HG02588 (cell line): ENCODE data around the gene NUP160.
"Not testable (repeated sequence)": the region's sequence is repeated elsewhere in the genome, so short reads cannot be mapped to it uniquely, and the experiment has no call there.

ENCODE experiments used
- ATAC-seq: cut with Tn5 transposase; IDR thresholded peaks from one replicate; pipeline ENCODE4 v1.9.1; 2021; ENCODE audit warnings: mild to moderate bottlenecking, moderate library complexity; ENCODE audit not compliant: unreplicated experiment

Gene NUP160

GRCh38 chr11:47791774-47792430, 56.2 kb downstream of the NUP160 start:
- ATAC-seq: no peak

GRCh38 chr11:47790017-47790416, 58.1 kb downstream of the NUP160 start:
- not testable (repeated sequence) for ATAC-seq

- ATAC-seq: no peak
Observed at GRCh38 chr11:47788181-47788580, 60.0 kb downstream of the NUP160 start.

GRCh38 chr11:47786373-47786772, 61.8 kb downstream of the NUP160 start:
- no peak for ATAC-seq

- no peak for ATAC-seq
Observed at GRCh38 chr11:47784785-47785381, 63.3 kb downstream of the NUP160 start.

GRCh38 chr11:47783087-47783610, 65.0 kb downstream of the NUP160 start:
- ATAC-seq: no peak

- ATAC-seq: no peak
Observed at GRCh38 chr11:47778878-47779483, 69.2 kb downstream of the NUP160 start.

- no peak for ATAC-seq
Observed at GRCh38 chr11:47775240-47775869, 72.8 kb downstream of the NUP160 start.

- ATAC-seq: no peak
Observed at GRCh38 chr11:47773882-47774281, 74.3 kb downstream of the NUP160 start.

GRCh38 chr11:47769556-47769955, 78.6 kb downstream of the NUP160 start:
- ATAC-seq: not testable (repeated sequence)

- ATAC-seq: no peak
Observed at GRCh38 chr11:47768101-47768612, 80.0 kb downstream of the NUP160 start.

GRCh38 chr11:47766509-47767227, 81.5 kb downstream of the NUP160 start:
- ATAC-seq: peak; percentile 28

- no peak for ATAC-seq
Observed at GRCh38 chr11:47765086-47765485, 83.1 kb downstream of the NUP160 start.

GRCh38 chr11:47759291-47759690, 88.9 kb downstream of the NUP160 start:
- ATAC-seq: not testable (repeated sequence)

- no peak for ATAC-seq
Observed at GRCh38 chr11:47756208-47756607, 91.9 kb downstream of the NUP160 start.

- ATAC-seq: no peak
Observed at GRCh38 chr11:47750725-47751124, 97.4 kb downstream of the NUP160 start.

GRCh38 chr11:47742494-47742893, 105.7 kb downstream of the NUP160 start:
- ATAC-seq: not testable (repeated sequence)

GRCh38 chr11:47737817-47738216, 110.3 kb downstream of the NUP160 start:
- ATAC-seq: not testable (repeated sequence)

- no peak for ATAC-seq
Observed at GRCh38 chr11:47732271-47732670, 115.9 kb downstream of the NUP160 start.

GRCh38 chr11:47731475-47731874, 116.7 kb downstream of the NUP160 start:
- no peak for ATAC-seq
